Activated CD4-positive, alpha-beta memory T cell treated with anti-CD3 and anti-CD28 coated beads, Interleukin-2, amount 10 ng/mL, durations not matched to agents 7 days and 5 days (primary cell): ENCODE measurements around the gene ITIH5. TPM values are rescaled to one million over a fixed set of nuclear protein-coding genes. Genes with fewer than 3 reads are reported as not detected.
A peak's percentile ranks its signal among the peaks of the same experiment; 100 is the strongest.

Experiments used
- CTCF ChIA-PET: fragments of 350-600 bp; sonication (Branson Sonifier 250); formaldehyde crosslinking; loops from one replicate; lab custom pipeline; 2021; ENCODE audit warnings: antibody characterized with exemption, inconsistent platforms; lab: Charles Lee
- POLR2A ChIA-PET: fragments of 350-600 bp; sonication (Branson Sonifier 250); formaldehyde crosslinking; loops from one replicate; lab custom pipeline; 2021; ENCODE audit warnings: antibody characterized with exemption; lab: Charles Lee
- DNase-seq: peaks from one replicate; pipeline ENCODE4 v3.0.0-alpha.2; 2020
- H3K27ac Mint-ChIP-seq: one replicate; pipeline ENCODE4 v1.8.0; 2021; ENCODE audit warnings: mild to moderate bottlenecking, mixed read lengths
- H3K27me3 Mint-ChIP-seq: one replicate; pipeline ENCODE4 v1.8.0; 2021; ENCODE audit warnings: mixed read lengths
- H3K36me3 Mint-ChIP-seq: one replicate; pipeline ENCODE4 v1.8.0; 2021; ENCODE audit warnings: low read depth, mixed read lengths
- H3K4me1 Mint-ChIP-seq: one replicate; pipeline ENCODE4 v1.8.0; 2021; ENCODE audit warnings: mixed read lengths
- H3K4me3 Mint-ChIP-seq: one replicate; pipeline ENCODE4 v1.8.0; 2021; ENCODE audit warnings: mild to moderate bottlenecking, mixed read lengths
- H3K9me3 Mint-ChIP-seq: one replicate; pipeline ENCODE4 v1.8.0; 2021; ENCODE audit warnings: mixed read lengths
- total RNA-seq, 2 experiments: library from RNA; stranded (reverse); gene quantifications; one replicate each; pipeline ENCODE4 v1.2.3, GENCODE V29; 2021

ITIH5 gene
- total RNA-seq, 2 experiments from 2014 or later = not detected

DNA sequence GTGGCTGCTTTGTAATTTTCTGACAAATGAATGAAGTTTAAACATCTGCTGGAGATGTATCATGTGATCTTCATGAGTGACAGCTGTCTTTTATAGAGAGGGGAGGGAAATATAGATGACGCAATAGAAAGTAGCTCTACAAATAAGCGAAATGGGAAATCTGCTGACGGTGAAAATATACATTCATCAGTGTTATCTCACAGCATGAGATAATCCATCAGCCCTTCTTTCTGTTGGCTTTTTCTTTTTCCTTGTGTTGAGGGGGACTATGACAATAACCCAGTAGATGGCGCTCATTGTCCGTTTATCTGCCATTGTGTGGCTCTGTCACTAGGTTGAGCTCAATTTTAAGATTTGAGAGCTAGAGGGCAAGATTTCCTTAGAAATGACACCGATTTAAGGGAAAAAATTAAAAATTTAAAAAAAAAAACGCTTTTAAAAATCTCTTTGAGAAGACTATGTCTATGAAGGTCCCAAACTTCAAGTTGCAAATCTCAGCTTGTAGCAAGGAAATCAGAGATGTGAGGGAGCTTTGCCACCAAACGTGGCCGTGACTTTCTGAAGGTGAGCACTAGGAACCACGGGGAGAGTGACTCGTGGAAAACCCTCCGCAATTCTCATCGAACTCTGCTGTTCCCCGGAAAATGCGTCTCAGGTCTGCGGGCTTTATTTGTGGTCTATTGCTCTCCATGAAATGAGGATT is 141.3 kb downstream of the ITIH5 start:
- POLR2A ChIA-PET = interaction anchor here (0.8 to 1.2 kb wide), 2 partner anchors 162 to 333 kb away, joined by 3 read pairs; no protein-coding TSS in a partner anchor

DNA sequence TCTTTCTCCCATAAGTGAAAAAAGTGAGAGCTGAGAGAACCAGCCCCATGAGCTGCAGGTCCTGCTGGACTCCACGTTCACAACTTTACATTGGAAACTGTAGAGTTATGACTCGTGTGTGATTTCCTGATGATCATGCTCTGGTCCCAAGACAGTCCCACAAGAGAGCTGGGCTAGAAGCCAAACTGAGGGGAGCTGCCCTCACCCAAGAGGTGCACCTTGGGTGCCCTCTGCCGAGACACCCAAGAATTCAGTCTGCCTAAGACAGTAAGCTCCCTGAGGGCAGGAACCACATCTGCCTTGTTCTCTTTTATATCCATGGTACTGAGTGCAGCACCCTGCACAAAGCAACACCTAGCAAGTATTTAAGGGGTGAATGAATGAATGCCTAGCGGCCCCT is 143.1 kb downstream of the ITIH5 start:
- Mint-ChIP-seq H3K4me1 (peaks cover 15% of the 10 kb centered on the region), H3K27ac (no peak overlapping the region), H3K9me3 (no peaks in the 10 kb centered on the region), H3K36me3 (no peaks in the 10 kb centered on the region), H3K27me3 (peaks cover 11% of the 10 kb centered on the region), H3K4me3 (no peak overlapping the region)
- DNase-seq = no peak
- POLR2A ChIA-PET = no interaction called here
- CTCF ChIA-PET = interaction anchor here (0.6 to 1.7 kb wide), 4 partner anchors 161 to 1714 kb away, joined by 3 to 5 read pairs (median 3); no protein-coding TSS in a partner anchor

More for the DNA sequence above, 141.3 kb downstream of the ITIH5 start:
- CTCF ChIA-PET = interaction anchor here (0.6 to 2.0 kb wide), 44 partner anchors 9 to 1804 kb away, joined by 3 to 97 read pairs (median 4); partner anchors contain the start of genes ATP5F1C, ITIH2, KIN and SFMBT2
- Mint-ChIP-seq H3K27ac (no peak overlapping the region), H3K4me3 (no peak overlapping the region), H3K4me1 (peaks cover 15% of the 10 kb centered on the region), H3K36me3 (no peaks in the 10 kb centered on the region), H3K27me3 (peaks cover 15% of the 10 kb centered on the region), H3K9me3 (no peaks in the 10 kb centered on the region)
- peak; percentile 66 for DNase-seq

DNA sequence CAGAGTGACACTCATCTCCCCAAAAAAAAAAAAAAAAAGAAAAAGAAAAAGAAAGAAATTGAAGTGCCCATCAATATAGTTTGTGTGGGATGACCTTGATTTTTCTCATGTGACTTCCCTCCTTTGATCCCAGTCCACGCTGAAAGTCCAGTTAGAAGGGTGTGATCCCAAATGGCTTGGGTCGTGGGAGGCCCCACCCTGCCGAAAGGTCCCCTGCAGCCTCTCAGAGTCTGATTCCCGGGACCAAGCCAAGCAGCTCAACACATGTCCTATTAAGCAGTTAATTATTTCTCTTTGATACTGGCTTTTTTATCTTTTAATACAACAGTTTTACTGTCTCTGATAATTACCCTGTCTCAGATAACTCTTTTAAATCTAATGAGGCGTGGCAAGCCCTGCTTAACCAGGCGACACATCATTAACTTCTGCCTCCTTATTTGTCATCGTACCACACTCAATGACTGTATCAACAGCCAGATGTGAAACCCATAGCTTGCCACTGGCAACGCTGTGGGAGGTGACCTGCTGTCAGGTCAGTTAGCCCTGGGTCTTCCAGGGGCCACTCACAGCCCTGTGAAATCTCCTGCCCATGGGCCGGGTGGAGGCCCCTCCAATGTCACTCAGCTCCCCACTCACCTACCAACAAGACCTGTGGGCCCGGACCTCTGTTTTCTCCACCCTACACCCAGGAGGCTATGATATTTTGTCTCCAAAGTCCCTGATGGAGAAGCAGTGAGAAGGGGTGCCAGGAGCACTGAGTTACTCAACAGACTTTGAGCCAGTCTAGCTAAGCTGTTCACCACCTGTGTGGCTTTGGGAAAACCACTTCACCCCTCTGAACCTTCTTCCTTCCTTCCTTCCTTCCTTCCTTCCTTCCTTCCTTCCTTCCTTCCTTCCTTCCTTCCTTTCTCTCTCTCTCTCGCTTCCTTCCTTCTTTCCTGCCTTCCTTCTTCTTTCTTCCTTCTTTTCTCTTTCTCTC is 146.0 kb downstream of the ITIH5 start:
- Mint-ChIP-seq H3K27me3 (peaks cover 6% of the 10 kb centered on the region), H3K9me3 (no peaks in the 10 kb centered on the region), H3K27ac (no peak overlapping the region), H3K4me3 (no peak overlapping the region), H3K4me1 (peaks cover 15% of the 10 kb centered on the region), H3K36me3 (no peaks in the 10 kb centered on the region)
- ChIA-PET POLR2A (no interaction called here), CTCF (interaction anchor here (0.6 to 1.2 kb wide), 2 partner anchors 156 to 816 kb away, joined by 3 to 5 read pairs; no protein-coding TSS in a partner anchor)
- no peak for DNase-seq

DNA sequence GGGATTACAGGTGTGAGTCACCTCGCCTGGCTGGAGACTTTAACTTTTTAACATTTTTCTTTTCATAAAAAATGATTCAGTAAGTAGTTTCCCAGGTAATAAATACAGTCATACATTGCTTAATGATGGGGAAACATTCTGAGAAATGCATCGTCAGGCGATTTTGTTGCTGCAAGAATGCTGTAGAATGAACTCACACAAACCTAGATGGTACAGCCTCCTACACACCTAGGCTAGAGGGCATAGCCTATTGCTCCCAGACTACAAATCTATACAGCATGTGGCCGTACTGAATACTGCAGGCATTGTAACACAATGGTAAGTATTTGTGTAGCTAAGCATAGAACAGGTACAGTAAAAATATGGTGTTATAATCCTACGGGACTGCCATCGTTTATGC is 147.4 kb downstream of the ITIH5 start:
- CTCF ChIA-PET = interaction anchor here (1.2 kb wide), 1 partner anchor 158 kb away, joined by 5 read pairs; no protein-coding TSS in a partner anchor
- no peaks in the 10 kb centered on the region for H3K36me3 Mint-ChIP-seq
- H3K27ac Mint-ChIP-seq = no peak overlapping the region
- peaks cover 6% of the 10 kb centered on the region for H3K27me3 Mint-ChIP-seq
- H3K9me3 Mint-ChIP-seq = no peaks in the 10 kb centered on the region
- DNase-seq = no peak
- H3K4me3 Mint-ChIP-seq = no peak overlapping the region
- H3K4me1 Mint-ChIP-seq = peaks cover 11% of the 10 kb centered on the region
- POLR2A ChIA-PET = no interaction called here

DNA sequence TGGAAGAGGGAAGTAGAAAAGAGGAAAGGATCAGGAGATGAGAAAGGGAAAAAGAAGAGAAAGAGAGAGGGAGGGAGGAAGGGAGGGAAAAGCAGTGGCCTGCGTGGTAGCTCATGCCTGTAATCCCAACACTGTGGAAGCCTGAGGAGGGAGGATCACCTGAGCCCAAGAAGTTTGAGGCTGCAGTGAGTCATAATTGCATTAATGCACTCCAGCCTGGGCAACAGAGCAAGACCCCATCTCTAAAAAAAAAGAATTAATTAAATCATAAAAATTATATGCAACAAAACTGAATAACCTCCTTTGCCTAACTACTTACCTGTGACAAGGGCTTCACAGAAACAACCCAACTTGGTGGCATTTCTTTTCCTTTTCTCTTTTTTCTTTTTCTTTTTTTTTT is 148.1 kb downstream of the ITIH5 start:
- POLR2A ChIA-PET = no interaction called here
- peaks cover 4% of the 10 kb centered on the region for H3K27me3 Mint-ChIP-seq
- no peak for DNase-seq
- H3K27ac Mint-ChIP-seq = no peak overlapping the region
- H3K4me1 Mint-ChIP-seq = peaks cover 12% of the 10 kb centered on the region
- H3K36me3 Mint-ChIP-seq = no peaks in the 10 kb centered on the region
- CTCF ChIA-PET = no interaction called here
- no peak overlapping the region for H3K4me3 Mint-ChIP-seq
- no peaks in the 10 kb centered on the region for H3K9me3 Mint-ChIP-seq

DNA sequence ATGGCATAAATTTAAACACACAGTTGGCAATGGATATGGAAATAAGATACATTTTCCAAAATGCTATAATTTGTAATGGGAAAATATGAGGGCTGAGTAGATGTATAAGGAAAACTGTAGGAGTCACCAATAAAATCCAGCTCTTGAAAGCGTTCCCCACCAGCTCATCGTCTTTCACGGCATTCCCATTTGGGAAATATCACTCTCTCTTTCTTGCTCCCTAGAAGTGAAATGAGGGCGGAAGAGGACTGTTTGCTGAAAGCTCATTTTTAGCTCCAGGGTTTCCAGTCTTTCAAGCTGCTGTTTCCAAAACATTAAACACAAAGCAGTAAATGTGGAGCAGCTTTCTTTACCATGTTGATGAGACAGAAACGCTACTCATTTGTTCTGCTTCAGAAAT is 151.3 kb downstream of the ITIH5 start:
- CTCF ChIA-PET = interaction anchor here (2.4 kb wide), 1 partner anchor 10 kb away, joined by 18 read pairs; no protein-coding TSS in a partner anchor
- no peak for DNase-seq
- Mint-ChIP-seq H3K27ac (no peak overlapping the region), H3K27me3 (peaks cover 4% of the 10 kb centered on the region), H3K4me3 (no peak overlapping the region), H3K9me3 (peaks cover 11% of the 10 kb centered on the region), H3K36me3 (peaks cover 11% of the 10 kb centered on the region), H3K4me1 (peaks cover 20% of the 10 kb centered on the region)
- POLR2A ChIA-PET = no interaction called here

DNA sequence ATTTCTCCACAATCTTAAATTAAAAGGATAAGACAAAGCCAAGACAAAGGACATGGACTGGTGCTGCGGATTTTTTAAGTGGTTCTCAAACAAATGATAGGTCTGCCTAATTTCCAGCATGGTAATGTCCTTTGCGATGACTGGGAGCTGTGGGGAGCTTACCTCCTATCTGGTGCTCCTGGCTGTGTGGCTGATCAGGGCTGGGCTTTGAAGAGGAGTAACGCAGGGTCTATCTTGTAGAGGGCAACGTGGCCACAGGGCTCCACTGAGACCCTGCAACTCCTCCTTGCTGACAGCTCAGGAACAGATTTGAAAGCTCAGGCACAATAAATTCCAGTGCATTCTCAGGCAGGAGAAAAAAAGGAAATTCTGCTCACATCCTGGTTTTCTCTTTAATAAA is 152.8 kb downstream of the ITIH5 start:
- H3K4me1 Mint-ChIP-seq = peaks cover 27% of the 10 kb centered on the region
- H3K9me3 Mint-ChIP-seq = peaks cover 23% of the 10 kb centered on the region
- H3K27ac Mint-ChIP-seq = no peak overlapping the region
- H3K4me3 Mint-ChIP-seq = no peak overlapping the region
- ChIA-PET CTCF (interaction anchor here (1.5 kb wide), 1 partner anchor 12 kb away, joined by 4 read pairs; no protein-coding TSS in a partner anchor), POLR2A (no interaction called here)
- peaks cover 4% of the 10 kb centered on the region for H3K27me3 Mint-ChIP-seq
- DNase-seq = no peak
- peaks cover 23% of the 10 kb centered on the region for H3K36me3 Mint-ChIP-seq

DNA sequence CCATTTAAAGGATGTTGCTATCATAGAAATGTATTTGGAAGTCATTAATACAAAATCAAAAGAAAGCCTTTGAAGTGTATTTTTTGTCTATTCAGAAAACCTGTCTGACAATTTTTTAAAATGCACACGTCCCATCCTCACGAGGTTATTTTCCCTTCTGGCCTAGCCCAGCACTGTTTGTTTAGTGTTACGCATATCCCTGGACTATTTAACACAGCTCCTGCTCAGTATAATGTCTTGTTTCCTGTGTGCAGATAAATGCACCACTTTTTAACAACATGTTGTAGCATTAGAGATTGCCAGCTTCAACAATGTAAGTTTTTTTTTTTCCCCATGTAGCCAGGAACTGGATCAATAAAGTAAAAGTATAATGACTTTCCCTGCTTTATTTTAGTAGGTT is 153.3 kb downstream of the ITIH5 start:
- ChIA-PET CTCF (interaction anchor here (1.5 kb wide), 1 partner anchor 12 kb away, joined by 4 read pairs; no protein-coding TSS in a partner anchor), POLR2A (no interaction called here)
- Mint-ChIP-seq H3K4me3 (no peak overlapping the region), H3K4me1 (peaks cover 32% of the 10 kb centered on the region), H3K27ac (no peak overlapping the region), H3K9me3 (peaks cover 28% of the 10 kb centered on the region), H3K27me3 (peaks cover 4% of the 10 kb centered on the region), H3K36me3 (peaks cover 28% of the 10 kb centered on the region)
- no peak for DNase-seq

DNA sequence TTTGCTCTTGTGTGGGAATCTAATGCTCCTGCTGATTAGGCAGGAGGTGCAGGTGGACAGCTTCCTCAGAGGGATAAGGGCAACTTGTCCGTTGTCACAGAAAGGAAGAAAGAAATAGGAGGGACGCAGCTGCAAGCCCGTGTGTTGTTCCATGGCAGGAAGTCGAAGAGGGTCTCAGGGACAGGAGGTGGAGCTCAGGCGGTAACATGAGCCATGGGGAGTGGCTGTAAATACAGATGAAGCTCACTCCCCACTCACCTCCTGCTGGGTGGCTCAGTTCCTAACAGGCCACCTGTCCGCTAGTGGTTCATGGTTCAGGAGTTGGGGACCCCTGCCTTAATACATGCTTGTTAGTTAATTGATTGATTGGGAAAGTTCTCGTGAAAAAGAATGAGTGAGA is 154.3 kb downstream of the ITIH5 start:
- no peak for DNase-seq
- peaks cover 41% of the 10 kb centered on the region for H3K4me1 Mint-ChIP-seq
- ChIA-PET CTCF (interaction anchor here (1.0 kb wide), 1 partner anchor 13 kb away, joined by 3 read pairs; no protein-coding TSS in a partner anchor), POLR2A (no interaction called here)
- H3K4me3 Mint-ChIP-seq = no peak overlapping the region
- H3K27me3 Mint-ChIP-seq = peaks cover 3% of the 10 kb centered on the region
- peaks cover 37% of the 10 kb centered on the region for H3K36me3 Mint-ChIP-seq
- H3K9me3 Mint-ChIP-seq = peaks cover 33% of the 10 kb centered on the region
- no peak overlapping the region for H3K27ac Mint-ChIP-seq

DNA sequence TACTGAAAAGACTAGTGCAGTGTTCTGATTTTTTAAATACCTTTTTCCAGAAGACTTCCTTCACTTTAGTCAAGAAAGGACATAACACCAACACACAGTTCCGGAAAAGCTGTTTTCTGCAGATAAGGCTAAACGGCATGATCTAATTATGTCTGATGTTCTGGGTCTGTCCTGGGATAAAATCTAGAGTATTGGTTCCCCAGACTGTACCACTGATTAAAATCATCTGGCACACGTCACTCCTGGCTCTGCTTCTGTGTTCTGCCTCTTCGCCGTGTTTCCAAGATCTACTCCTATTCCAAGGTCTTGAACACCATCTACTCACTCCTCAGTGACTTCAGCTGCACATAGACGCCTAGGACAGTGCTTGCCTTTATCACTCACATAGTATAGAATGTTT is 155.2 kb downstream of the ITIH5 start:
- H3K36me3 Mint-ChIP-seq = peaks cover 43% of the 10 kb centered on the region
- peaks cover 38% of the 10 kb centered on the region for H3K9me3 Mint-ChIP-seq
- peaks cover 3% of the 10 kb centered on the region for H3K27me3 Mint-ChIP-seq
- ChIA-PET POLR2A (no interaction called here), CTCF (interaction anchor here (1.0 kb wide), 1 partner anchor 14 kb away, joined by 3 read pairs; no protein-coding TSS in a partner anchor)
- peaks cover 50% of the 10 kb centered on the region for H3K4me1 Mint-ChIP-seq
- no peak overlapping the region for H3K4me3 Mint-ChIP-seq
- no peak overlapping the region for H3K27ac Mint-ChIP-seq
- DNase-seq = no peak
